ENCODE results near the gene ABCB9.

GRCh38 chr12:122990561-122990960 is 24.3 kb upstream of the ABCB9 start:
- TF ChIP-seq CTCF (IDR thresholded peaks at IDR 0.05) (no peak), POLR2A (IDR thresholded peaks at IDR 0.05) (no peak)

Data from uterus (tissue), 2 donors.